HEK293 (cell line): ENCODE results near the gene SUPT3H.

Experiments used
- FEZF1 ChIP-seq: fragments of 450-650 bp; formaldehyde crosslinking; IDR thresholded peaks from 2 replicates; pipeline ENCODE4 v1.5.1; 2016; ENCODE audit warnings: missing biosample characterization, missing genetic modification characterization
- GLIS2 ChIP-seq: fragments of 450-650 bp; formaldehyde crosslinking; IDR thresholded peaks from 2 replicates; pipeline ENCODE4 v1.5.1; 2016; ENCODE audit warnings: missing biosample characterization, missing genetic modification characterization
- INSM2 ChIP-seq: fragments of 450-650 bp; formaldehyde crosslinking; IDR thresholded peaks from 2 replicates; pipeline ENCODE4 v1.5.1; 2016; ENCODE audit warnings: missing biosample characterization, missing genetic modification characterization
- KLF10 ChIP-seq: fragments of 450-650 bp; IDR thresholded peaks from 2 replicates; pipeline ENCODE4 v1.5.1; 2018; ENCODE audit warnings: missing biosample characterization, mild to moderate bottlenecking, missing genetic modification characterization
- MEIS1 ChIP-seq: sonication (generic); formaldehyde crosslinking; IDR thresholded peaks from 2 replicates; pipeline ENCODE4 v1.8.1; 2022; ENCODE audit warnings: missing genetic modification reagents, mild to moderate bottlenecking, borderline replicate concordance
- PATZ1 ChIP-seq: fragments of 450-650 bp; formaldehyde crosslinking; IDR thresholded peaks from 2 replicates; pipeline ENCODE4 v1.5.1; 2016; ENCODE audit warnings: missing biosample characterization, missing genetic modification characterization
- PRDM4 ChIP-seq: fragments of 450-650 bp; formaldehyde crosslinking; IDR thresholded peaks from 2 replicates; pipeline ENCODE4 v1.5.1; 2017; ENCODE audit warnings: missing biosample characterization, missing genetic modification characterization
- SCRT1 ChIP-seq: fragments of 450-650 bp; formaldehyde crosslinking; IDR thresholded peaks from 2 replicates; pipeline ENCODE4 v1.5.1; 2016; ENCODE audit warnings: missing biosample characterization, missing genetic modification characterization, borderline replicate concordance
- SP2 ChIP-seq: fragments of 450-650 bp; formaldehyde crosslinking; IDR thresholded peaks from 2 replicates; pipeline ENCODE4 v1.5.1; 2016; ENCODE audit warnings: missing biosample characterization, missing genetic modification characterization
- ZBTB10 ChIP-seq: fragments of 450-650 bp; formaldehyde crosslinking; IDR thresholded peaks from 2 replicates; pipeline ENCODE4 v1.5.1; 2016; ENCODE audit warnings: missing biosample characterization, missing genetic modification characterization
- ZBTB17 ChIP-seq: fragments of 450-650 bp; formaldehyde crosslinking; IDR thresholded peaks from 2 replicates; pipeline ENCODE4 v1.5.1; 2016; ENCODE audit warnings: missing biosample characterization, missing genetic modification characterization
- ZBTB26 ChIP-seq: fragments of 450-650 bp; formaldehyde crosslinking; optimal IDR thresholded peaks from 2 replicates; pipeline ENCODE3; 2016; ENCODE audit warnings: missing biosample characterization, mild to moderate bottlenecking, missing genetic modification characterization
- ZFHX2 ChIP-seq: fragments of 450-650 bp; formaldehyde crosslinking; conservative IDR thresholded peaks from 2 replicates; pipeline ENCODE4 v1.5.1; 2016; ENCODE audit warnings: missing biosample characterization, missing genetic modification characterization
- ZNF132 ChIP-seq: fragments of 450-650 bp; formaldehyde crosslinking; IDR thresholded peaks from 2 replicates; pipeline ENCODE4 v1.5.1; 2017; ENCODE audit warnings: missing biosample characterization, missing genetic modification characterization, borderline replicate concordance
- ZNF202 ChIP-seq: fragments of 450-650 bp; formaldehyde crosslinking; IDR thresholded peaks from 2 replicates; pipeline ENCODE4 v1.5.1; 2016; ENCODE audit warnings: missing biosample characterization, missing genetic modification characterization, borderline replicate concordance
- ZNF239 ChIP-seq: fragments of 450-650 bp; formaldehyde crosslinking; IDR thresholded peaks from 2 replicates; pipeline ENCODE4 v1.5.1; 2016; ENCODE audit warnings: missing biosample characterization, missing genetic modification characterization
- ZNF280D ChIP-seq: fragments of 450-650 bp; formaldehyde crosslinking; IDR thresholded peaks from 2 replicates; pipeline ENCODE4 v1.5.1; 2016; ENCODE audit warnings: missing biosample characterization, missing genetic modification characterization
- ZNF416 ChIP-seq: fragments of 450-650 bp; formaldehyde crosslinking; IDR thresholded peaks from 2 replicates; pipeline ENCODE4 v1.5.1; 2016; ENCODE audit warnings: missing biosample characterization, missing genetic modification characterization
- ZNF423 ChIP-seq: fragments of 450-650 bp; formaldehyde crosslinking; IDR thresholded peaks from 2 replicates; pipeline ENCODE4 v1.5.1; 2016; ENCODE audit warnings: missing biosample characterization, missing genetic modification characterization
- ZNF530 ChIP-seq: fragments of 450-650 bp; formaldehyde crosslinking; IDR thresholded peaks from 2 replicates; pipeline ENCODE4 v1.5.1; 2016; ENCODE audit warnings: low read depth, missing biosample characterization, missing genetic modification characterization
- ZNF639 ChIP-seq: fragments of 450-650 bp; formaldehyde crosslinking; IDR thresholded peaks from 2 replicates; pipeline ENCODE4 v1.5.1; 2016; ENCODE audit warnings: missing biosample characterization, missing genetic modification characterization
- ZNF660 ChIP-seq: fragments of 450-650 bp; IDR thresholded peaks from 2 replicates; pipeline ENCODE4 v1.5.1; 2018; ENCODE audit warnings: missing biosample characterization, mild to moderate bottlenecking, missing genetic modification characterization
- ZNF776 ChIP-seq: fragments of 450-650 bp; formaldehyde crosslinking; IDR thresholded peaks from 2 replicates; pipeline ENCODE4 v1.5.0; 2017; ENCODE audit warnings: missing biosample characterization, missing genetic modification characterization, borderline replicate concordance

The SUPT3H gene

GRCh38 chr6:44966449-44967092 lies 411.2 kb downstream of the SUPT3H start (continued):
- TF ChIP-seq FEZF1 (tag by site-specific recombination) (peak; percentile 75), ZNF132 (no peak), ZNF239 (tag by site-specific recombination) (no peak), ZNF423 (tag by site-specific recombination) (no peak), INSM2 (tag by site-specific recombination) (peak; percentile 53; the same call in 1 of the 2 replicates), ZBTB26 (no peak), ZNF416 (no peak), KLF10 (tag by site-specific recombination) (no peak), MEIS1 (CRISPR knock-in tag) (peak; percentile 60; the same call in 1 of the 2 replicates), GLIS2 (tag by site-specific recombination) (no peak), ZBTB17 (tag by site-specific recombination) (peak; percentile 47), ZNF639 (tag by site-specific recombination) (peak; percentile 72), SCRT1 (no peak), ZNF776 (tag by site-specific recombination) (no peak), ZNF202 (tag by site-specific recombination) (no peak), ZNF280D (no peak), ZNF530 (tag by site-specific recombination) (no peak), ZNF660 (tag by site-specific recombination) (peak; percentile 70), ZFHX2 (tag by site-specific recombination) (peak; percentile 33; the same call in 1 of the 2 replicates), PATZ1 (tag by site-specific recombination) (no peak), PRDM4 (0 out of 2 replicates have a peak, but pooled peaks have one; percentile 13), ZBTB10 (tag by site-specific recombination) (no peak), SP2 (tag by site-specific recombination) (no peak)
